Measurements from ENCODE around the gene CD99.

GRCh38 chrX:2690856-2691542 is at the start of gene CD99:
- TF ChIP-seq EZH2 (IDR thresholded peaks at IDR 0.05; ENCODE audit: borderline replicate concordance): no peak
- TF ChIP-seq CTCF (IDR thresholded peaks at IDR 0.05; ENCODE audit: poor library complexity): no peak
- TF ChIP-seq EZH2phosphoT487 (IDR thresholded peaks at IDR 0.05; ENCODE audit: low read depth, severe bottlenecking, unreplicated experiment): no peak
